GM19238 (cell line): ENCODE measurements around the gene TTLL6.
A peak's percentile ranks its signal among the peaks of the same experiment; 100 is the strongest.
"Not testable (repeated sequence)": the region's sequence is repeated elsewhere in the genome, so short reads cannot be mapped to it uniquely, and the experiment has no call there.

Experiments used
- DNase-seq: peaks from one replicate; pipeline ENCODE4 v3.0.0; 2011; ENCODE audit warnings: low spot score; ENCODE audit not compliant: insufficient read length

TTLL6 gene

GRCh38 chr17:48816774-48817590, at the start of gene TTLL6:
TTLL6 (minus strand) TSS chr17:48817229; CDS start chr17:48817072, 157 bp downstream.
- peak; percentile 74 for DNase-seq

- no peak for DNase-seq
Measured at GRCh38 chr17:48860456-48860855, 43.4 kb upstream of the TTLL6 start.

- DNase-seq = no peak
Measured at GRCh38 chr17:48860034-48860433, 43.0 kb upstream of the TTLL6 start.

- no peak for DNase-seq
Measured at GRCh38 chr17:48856122-48856821, 39.2 kb upstream of the TTLL6 start.

GRCh38 chr17:48854774-48855476, 37.9 kb upstream of the TTLL6 start:
- DNase-seq = no peak

- DNase-seq = no peak
Measured at GRCh38 chr17:48850792-48851323, 33.8 kb upstream of the TTLL6 start.

GRCh38 chr17:48843187-48843900, 26.3 kb upstream of the TTLL6 start:
- no peak for DNase-seq

GRCh38 chr17:48842746-48843145, 25.7 kb upstream of the TTLL6 start:
- DNase-seq = no peak

GRCh38 chr17:48841395-48841831, 24.4 kb upstream of the TTLL6 start:
- peak; percentile 32 for DNase-seq

GRCh38 chr17:48840441-48840840, 23.4 kb upstream of the TTLL6 start:
- no peak for DNase-seq

GRCh38 chr17:48837458-48837857, 20.4 kb upstream of the TTLL6 start:
- DNase-seq = not testable (repeated sequence)

GRCh38 chr17:48835971-48836370, 18.9 kb upstream of the TTLL6 start:
- DNase-seq = no peak

- no peak for DNase-seq
Measured at GRCh38 chr17:48834973-48835372, 17.9 kb upstream of the TTLL6 start.

- DNase-seq = no peak
Measured at GRCh38 chr17:48831549-48831883, 14.5 kb upstream of the TTLL6 start.

- DNase-seq = peak; percentile 87
Measured at GRCh38 chr17:48830840-48831548, 14.0 kb upstream of the TTLL6 start, which contains the start of gene CALCOCO2. CALCOCO2 (plus strand) TSS chr17:48831035; CDS start chr17:48841708, 10,673 bp downstream.

- no peak for DNase-seq
Measured at GRCh38 chr17:48825446-48826381, 8.7 kb upstream of the TTLL6 start.

GRCh38 chr17:48820936-48821335, 3.9 kb upstream of the TTLL6 start:
- not testable (repeated sequence) for DNase-seq

- DNase-seq = no peak
Measured at GRCh38 chr17:48819466-48819865, 2.4 kb upstream of the TTLL6 start.

- no peak for DNase-seq
Measured at GRCh38 chr17:48818361-48818841, 1.4 kb upstream of the TTLL6 start.
